HepG2 (cell line): ENCODE measurements around the gene HTD2. TPM values are rescaled to one million over a fixed set of nuclear protein-coding genes. Genes with fewer than 3 reads are reported as not detected.
A peak's percentile ranks its signal among the peaks of the same experiment; 100 is the strongest.

Experiments used
- ATAC-seq: fragments of 200-7000 bp; cut with Tn5 transposase; 3 replicates; pipeline ENCODE4 v1.9.1; 2020; ENCODE audit warnings: mild to moderate bottlenecking, moderate library complexity
- BruUV-seq: library from RNA; stranded (reverse); fragments of 400-500 nt; replicated peaks from 2 replicates; lab custom pipeline; 2021; lab: Mats Ljungman, UMichigan
- CTCF ChIA-PET: fragments of 300-600 bp; formaldehyde crosslinking; extraction: SDS; loops from one replicate; lab custom pipeline; 2021; ENCODE audit warnings: low total read pairs, inconsistent platforms, low intra/inter-chr PET ratio; lab: Yijun Ruan, JAX
- POLR2A ChIA-PET: fragments of 350-600 bp; sonication (Branson Sonifier 250); formaldehyde crosslinking; loops from one replicate; lab custom pipeline; 2020; ENCODE audit warnings: antibody characterized with exemption, inconsistent platforms; lab: Yijun Ruan, JAX
- DNase-seq: peaks from one replicate; pipeline ENCODE4 v3.0.0-alpha.2; 2015; ENCODE audit warnings: low spot score
- FAIRE-seq: peaks from 3 replicates; lab custom pipeline; 2011; peaks lifted over from hg19 to GRCh38; lab: Jason Lieb, UNC
- H2AFZ ChIP-seq: one replicate; pipeline ENCODE4 v1.6.1; 2011; ENCODE audit warnings: low read length, inconsistent platforms
- H3K27ac ChIP-seq: fragments of 300-600 bp; 3 replicates; pipeline ENCODE4 v1.8.0; 2011; ENCODE audit warnings: mixed run types, mild to moderate bottlenecking, mixed read lengths, low read length, inconsistent platforms; ENCODE audit not compliant: insufficient read depth; ENCODE audit errors: extremely low read length
- H3K27me3 ChIP-seq, 2 experiments: fragments of 200-600 bp in 1 of 2; 2 replicates in 1 of 2; 3 replicates in 1 of 2; pipeline versions ENCODE4 v1.6.0 to v1.8.0; 2011; ENCODE audit warnings: low read length in 2 of 2, mild to moderate bottlenecking in 2 of 2, moderate library complexity in 2 of 2, inconsistent platforms in 1 of 2; ENCODE audit not compliant: insufficient read depth in 2 of 2, control insufficient read depth in 1 of 2
- H3K36me3 ChIP-seq, 2 experiments: fragments of 200-600 bp in 1 of 2; replicated peaks in 1 of 2; 2 replicates in 1 of 2; 3 replicates in 1 of 2; pipeline versions ENCODE4 v1.5.1 to v1.8.0; 2011; ENCODE audit warnings: low read length in 2 of 2, inconsistent platforms in 1 of 2; ENCODE audit not compliant: insufficient read depth in 2 of 2, control insufficient read depth in 1 of 2
- H3K4me1 ChIP-seq: 2 replicates; pipeline ENCODE4 v1.5.1; 2012; ENCODE audit warnings: low read length, inconsistent platforms; ENCODE audit not compliant: insufficient read depth
- H3K4me2 ChIP-seq: 2 replicates; pipeline ENCODE4 v1.6.0; 2011; ENCODE audit warnings: low read depth, low read length, inconsistent platforms
- H3K4me3 ChIP-seq, 3 experiments: fragments of 200-600 bp in 1 of 3; sonication (generic), shearing (Covaris generic) in 1 of 3; replicated peaks in 1 of 3; 2 replicates each; pipeline ENCODE4 v1.5.1; 2011 to 2016; ENCODE audit warnings: low read length in 3 of 3, inconsistent platforms in 2 of 3, low read depth in 2 of 3, mild to moderate bottlenecking in 2 of 3, control low read depth in 1 of 3, mixed read lengths in 1 of 3; ENCODE audit not compliant: insufficient read depth in 1 of 3
- H3K79me2 ChIP-seq: one replicate; pipeline ENCODE4 v1.6.1; 2011; ENCODE audit warnings: low read length, inconsistent platforms; ENCODE audit not compliant: insufficient read depth
- H3K9ac ChIP-seq: 2 replicates; pipeline ENCODE4 v1.6.0; 2011; ENCODE audit warnings: mild to moderate bottlenecking, low read depth, low read length, inconsistent platforms; ENCODE audit not compliant: insufficient read depth
- H3K9me3 ChIP-seq: 2 replicates; pipeline ENCODE4 v1.5.1; 2012; ENCODE audit warnings: mild to moderate bottlenecking, low read length
- H4K20me1 ChIP-seq: 2 replicates; pipeline ENCODE4 v1.6.0; 2011; ENCODE audit warnings: inconsistent platforms, mild to moderate bottlenecking, low read length, moderate library complexity; ENCODE audit not compliant: insufficient read depth
- CEBPB ChIP-seq: IDR thresholded peaks from 2 replicates; pipeline ENCODE4 v1.6.1; 2011; ENCODE audit warnings: low read depth, low read length, improper control_type of control experiment, borderline replicate concordance
- GTF2F1 ChIP-seq: fragments of 150-350 bp; IDR thresholded peaks from 2 replicates; pipeline ENCODE4 v1.6.1; 2014; ENCODE audit warnings: low read length
- NAIF1 ChIP-seq: sonication (generic); formaldehyde crosslinking; IDR thresholded peaks from 2 replicates; pipeline ENCODE4 v1.5.0; 2020; ENCODE audit warnings: mild to moderate bottlenecking, missing genetic modification reagents, borderline replicate concordance
- ZNF724P ChIP-seq: sonication (generic); formaldehyde crosslinking; IDR thresholded peaks from 2 replicates; pipeline ENCODE4 v1.8.0; 2022; ENCODE audit warnings: missing genetic modification reagents, borderline replicate concordance
- WGBS: methylation state at CpG from one replicate; pipeline ENCODE4 v1.1.6; 2017; ENCODE audit warnings: low lambda C conversion rate; 5-methylcytosine and 5-hydroxymethylcytosine counted together
- in situ Hi-C: cut with HindIII; loops from 2 replicates; pipeline ENCODE4 v1.10.0; 2017; ENCODE audit warnings: low pct_unique_long_range_greater_than_20kb; ENCODE audit not compliant: extremely low pct_ligation_motif_present
- intact Hi-C: fragments of 100-400 bp; cut with micrococcal nuclease; formaldehyde crosslinking; loops from one replicate; pipeline ENCODE4 v1.10.0; 2022; ENCODE audit not compliant: unreplicated experiment
- polyA plus RNA-seq, 8 experiments: library from polyadenylated mRNA; depleted of rRNA in 3 of 8; stranded (reverse) in 7 of 8; unstranded in 1 of 8; fragments of >200 nt; fragmentation: Illumina TruSeq in 4 of 8; extraction: Trizol in 4 of 8; gene quantifications; 2 replicates each; pipeline versions ENCODE4 v1.2.1 to v1.2.3, GENCODE V29; 2011 to 2016; ENCODE audit warnings: low read depth in 4 of 8, missing spikeins in 1 of 8, mixed read lengths in 1 of 8; ENCODE audit not compliant: insufficient read depth in 1 of 8
- total RNA-seq, 5 experiments: library from RNA; depleted of rRNA; stranded (reverse); fragments of >200 nt; fragmentation: Illumina TruSeq; extraction: Trizol; gene quantifications; 2 replicates each; pipeline ENCODE4 v1.2.3, GENCODE V29; 2016; ENCODE audit warnings: low read depth in 1 of 5
- TF ChIP-seq, protein P1 (sequence below): fragments of 450-650 bp; IDR thresholded peaks from 2 replicates; pipeline ENCODE4 v1.6.1; 2016

HTD2 gene
- total and polyA plus RNA-seq, 2 of the 13 experiments (the other 11 are each of a cell fraction or from before 2014, with no cell fraction given), result 8.6 to 13.7 TPM

DNA sequence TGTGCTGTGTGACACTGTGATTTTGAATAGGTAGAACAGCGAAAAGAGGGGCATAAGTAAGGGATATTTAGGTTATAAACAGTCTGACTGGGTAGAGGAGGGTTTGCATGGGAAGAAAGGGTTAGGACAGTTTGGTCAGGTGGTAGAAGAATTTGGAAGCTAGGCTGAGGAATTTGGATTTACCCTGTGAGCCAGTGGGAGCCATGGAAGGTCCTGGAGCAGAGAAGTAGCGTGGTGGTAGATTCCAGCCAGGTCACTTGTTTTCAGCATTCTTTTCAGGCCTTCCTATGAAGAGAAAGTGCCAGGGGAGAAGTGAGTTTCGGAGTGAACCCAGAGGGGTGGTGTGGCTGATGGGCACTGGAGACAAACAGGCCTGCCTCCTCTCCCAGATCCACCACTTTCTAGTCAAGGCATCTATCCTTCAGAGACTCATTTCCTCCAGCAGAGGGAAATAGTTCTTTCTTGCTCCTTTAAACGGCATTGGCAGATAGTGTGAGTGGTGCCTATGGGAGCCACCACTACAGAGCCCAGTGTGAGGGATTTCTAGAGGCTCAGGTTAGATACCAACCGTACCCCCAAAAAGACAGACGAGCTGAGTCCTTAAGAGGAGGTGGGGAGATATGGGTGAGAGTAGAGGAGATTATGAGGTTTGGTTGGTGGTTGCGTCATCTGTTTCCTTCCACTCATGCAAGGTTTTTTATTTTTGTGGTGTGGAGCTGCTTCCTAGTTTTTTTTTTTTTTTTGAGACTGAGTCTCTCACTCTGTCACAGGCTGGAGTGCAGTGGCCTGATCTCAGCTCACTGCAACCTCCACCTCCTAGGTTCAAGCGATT lies 47.6 kb downstream of the HTD2 start:
- H3K4me1 ChIP-seq, result no peaks in the 10 kb centered on the region; the same call in 1 of the 2 replicates
- no peak overlapping the region for H2AFZ ChIP-seq
- in situ Hi-C loops, result no loop called here
- TF ChIP-seq CEBPB, result peak; percentile 34; the same call in 1 of the 2 replicates
- TF ChIP-seq, protein P1, sequence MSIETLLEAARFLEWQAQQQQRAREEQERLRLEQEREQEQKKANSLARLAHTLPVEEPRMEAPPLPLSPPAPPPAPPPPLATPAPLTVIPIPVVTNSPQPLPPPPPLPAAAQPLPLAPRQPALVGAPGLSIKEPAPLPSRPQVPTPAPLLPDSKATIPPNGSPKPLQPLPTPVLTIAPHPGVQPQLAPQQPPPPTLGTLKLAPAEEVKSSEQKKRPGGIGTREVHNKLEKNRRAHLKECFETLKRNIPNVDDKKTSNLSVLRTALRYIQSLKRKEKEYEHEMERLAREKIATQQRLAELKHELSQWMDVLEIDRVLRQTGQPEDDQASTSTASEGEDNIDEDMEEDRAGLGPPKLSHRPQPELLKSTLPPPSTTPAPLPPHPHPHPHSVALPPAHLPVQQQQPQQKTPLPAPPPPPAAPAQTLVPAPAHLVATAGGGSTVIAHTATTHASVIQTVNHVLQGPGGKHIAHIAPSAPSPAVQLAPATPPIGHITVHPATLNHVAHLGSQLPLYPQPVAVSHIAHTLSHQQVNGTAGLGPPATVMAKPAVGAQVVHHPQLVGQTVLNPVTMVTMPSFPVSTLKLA, result no peak
- peaks cover 2% of the 10 kb centered on the region for H3K79me2 ChIP-seq
- POLR2A ChIA-PET, result no interaction called here
- BruUV-seq, result no TSS peak
- ATAC-seq, result no peak
- no peak overlapping the region for H3K27ac ChIP-seq
- no peaks in the 10 kb centered on the region for H3K36me3 ChIP-seq
- no peak overlapping the region for H3K4me3 ChIP-seq
- H4K20me1 ChIP-seq, result peaks cover 4% of the 10 kb centered on the region; the same call in 1 of the 2 replicates
- intact Hi-C loops, result no loop called here
- CTCF ChIA-PET, result no interaction called here
- H3K9me3 ChIP-seq, result no peaks in the 10 kb centered on the region
- FAIRE-seq, result no peak
- no peak overlapping the region for H3K9ac ChIP-seq
- H3K4me2 ChIP-seq, result no peak overlapping the region
- DNase-seq, result no peak
- H3K27me3 ChIP-seq, result no peaks in the 10 kb centered on the region
- 93% methylated on average over 8 of the region's 8 CpGs for WGBS

DNA sequence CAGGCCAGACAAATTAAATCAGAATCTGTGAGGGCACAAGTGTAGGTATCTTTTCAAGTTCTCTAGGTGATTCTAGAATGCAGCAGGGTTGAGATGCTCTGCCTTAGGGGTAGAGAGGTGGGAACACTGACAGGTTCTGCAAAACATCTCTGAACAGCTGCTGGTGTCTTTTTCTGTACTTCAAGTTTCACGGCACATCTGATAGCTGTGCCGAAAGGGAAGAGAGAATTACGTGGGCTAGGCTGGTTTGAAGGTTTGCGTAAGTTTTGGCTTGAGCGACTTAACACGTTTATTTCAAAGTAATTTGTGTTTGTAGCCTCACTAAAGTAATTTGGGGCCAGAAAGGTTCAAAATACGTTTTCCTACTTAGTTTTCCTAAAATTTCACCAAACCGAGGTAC lies 48.9 kb downstream of the HTD2 start:
- no peak overlapping the region for H3K4me3 ChIP-seq
- H3K4me2 ChIP-seq, result no peak overlapping the region
- H3K4me1 ChIP-seq, result no peaks in the 10 kb centered on the region; the same call in 1 of the 2 replicates
- POLR2A ChIA-PET, result no interaction called here
- no peaks in the 10 kb centered on the region for H3K36me3 ChIP-seq
- in situ Hi-C loops, result no loop called here
- ATAC-seq, result no peak
- CTCF ChIA-PET, result no interaction called here
- whole genome bisulfite sequencing, result 96% methylated on average over 8 of the region's 8 CpGs
- no peaks in the 10 kb centered on the region for H3K9me3 ChIP-seq
- no TSS peak for BruUV-seq
- no peak overlapping the region for H3K27ac ChIP-seq
- H3K79me2 ChIP-seq, result no peaks in the 10 kb centered on the region
- no peak for FAIRE-seq
- no peak overlapping the region for H2AFZ ChIP-seq
- peaks cover 4% of the 10 kb centered on the region; the same call in 1 of the 2 replicates for H4K20me1 ChIP-seq
- no peaks in the 10 kb centered on the region for H3K27me3 ChIP-seq
- H3K9ac ChIP-seq, result no peak overlapping the region
- intact Hi-C loops, result no loop called here
- no peak for TF ChIP-seq NAIF1 (CRISPR knock-in tag)
- TF ChIP-seq ZNF724P (CRISPR knock-in tag), result no peak
- TF ChIP-seq GTF2F1, result no peak
- no peak for DNase-seq
